GM21515 (cell line): Measurements from ENCODE around the gene SERPIND1.
"Not testable (repeated sequence)": the region's sequence is repeated elsewhere in the genome, so short reads cannot be mapped to it uniquely, and the experiment has no call there.

Source experiments
- ATAC-seq: cut with Tn5 transposase; IDR thresholded peaks from one replicate; pipeline ENCODE4 v1.9.1; 2021; ENCODE audit not compliant: unreplicated experiment

The SERPIND1 gene

DNA sequence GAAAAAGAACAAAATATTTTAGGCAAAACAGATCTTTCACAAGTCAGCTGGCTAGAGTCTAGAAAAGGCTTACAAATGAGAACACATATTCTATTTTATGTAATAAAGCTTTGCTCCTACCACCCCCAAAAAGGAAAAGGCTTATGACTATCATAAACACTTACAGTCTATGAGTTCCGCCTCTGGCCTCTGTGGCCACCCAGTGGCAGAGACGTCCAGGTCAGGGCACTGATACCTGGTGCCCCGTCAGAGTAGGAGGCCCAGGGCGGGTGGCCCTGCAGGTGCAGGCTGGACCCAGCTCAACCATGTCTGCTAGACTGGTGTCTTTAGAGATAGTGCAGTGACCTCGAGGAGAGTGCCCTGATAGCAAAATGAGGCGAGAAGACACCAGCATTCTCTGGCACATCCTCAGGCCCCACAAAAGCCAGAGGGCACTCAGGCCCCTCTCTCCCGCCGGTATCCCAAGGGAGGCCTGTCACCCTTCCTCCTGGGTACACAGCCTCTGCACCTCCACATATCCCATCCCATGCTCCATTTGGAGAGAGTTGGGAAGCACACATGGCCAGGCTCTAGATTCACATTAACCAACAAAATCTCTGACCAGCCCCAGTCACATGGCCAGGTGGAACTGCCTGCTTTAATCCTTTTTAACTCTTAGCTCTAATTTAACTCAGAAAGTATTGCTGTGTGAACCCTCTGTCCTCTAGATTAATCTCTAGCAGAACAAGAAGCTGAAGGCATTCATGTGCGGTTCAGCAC, 27.3 kb upstream of the SERPIND1 start:
- ATAC-seq, result no peak

DNA sequence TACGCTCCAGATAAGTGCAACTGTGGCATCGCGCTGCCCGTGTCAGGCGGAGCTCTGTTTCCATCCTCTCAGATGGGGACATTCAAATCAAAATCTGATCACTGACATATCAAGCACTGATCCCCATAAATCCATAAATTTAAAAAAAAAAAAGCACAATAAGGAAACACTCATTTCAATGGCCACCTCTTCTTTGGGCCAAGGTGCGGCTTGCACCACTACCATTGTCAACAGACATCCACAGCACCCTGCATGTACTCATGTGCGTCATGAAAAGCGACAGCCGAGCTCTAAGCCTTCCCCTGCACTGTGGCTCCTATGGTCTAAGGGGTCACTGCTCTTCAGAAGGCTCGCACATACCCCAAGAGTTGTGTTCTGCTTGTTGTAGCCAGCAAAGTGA, 26.7 kb upstream of the SERPIND1 start:
- no peak for ATAC-seq

DNA sequence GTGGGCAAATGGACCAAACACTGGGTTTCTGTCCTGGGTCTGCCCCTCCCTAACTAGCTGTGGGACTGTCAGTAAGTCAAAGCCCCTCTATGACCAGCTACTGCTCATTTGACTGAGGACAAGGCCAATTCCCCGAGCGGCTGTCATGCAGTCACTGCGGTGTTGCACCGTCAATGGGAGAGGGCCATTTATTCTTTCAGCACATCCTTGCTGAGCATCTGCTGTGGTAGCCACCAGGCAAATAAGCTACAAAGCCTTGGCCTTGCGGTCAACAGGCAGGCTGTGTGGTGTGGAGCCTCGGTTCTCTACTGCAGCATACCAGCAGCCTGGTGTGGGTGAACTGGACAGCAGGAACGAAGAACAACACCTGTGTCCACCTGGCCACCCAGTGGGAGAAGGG, 25.8 kb upstream of the SERPIND1 start:
- ATAC-seq, result no peak

DNA sequence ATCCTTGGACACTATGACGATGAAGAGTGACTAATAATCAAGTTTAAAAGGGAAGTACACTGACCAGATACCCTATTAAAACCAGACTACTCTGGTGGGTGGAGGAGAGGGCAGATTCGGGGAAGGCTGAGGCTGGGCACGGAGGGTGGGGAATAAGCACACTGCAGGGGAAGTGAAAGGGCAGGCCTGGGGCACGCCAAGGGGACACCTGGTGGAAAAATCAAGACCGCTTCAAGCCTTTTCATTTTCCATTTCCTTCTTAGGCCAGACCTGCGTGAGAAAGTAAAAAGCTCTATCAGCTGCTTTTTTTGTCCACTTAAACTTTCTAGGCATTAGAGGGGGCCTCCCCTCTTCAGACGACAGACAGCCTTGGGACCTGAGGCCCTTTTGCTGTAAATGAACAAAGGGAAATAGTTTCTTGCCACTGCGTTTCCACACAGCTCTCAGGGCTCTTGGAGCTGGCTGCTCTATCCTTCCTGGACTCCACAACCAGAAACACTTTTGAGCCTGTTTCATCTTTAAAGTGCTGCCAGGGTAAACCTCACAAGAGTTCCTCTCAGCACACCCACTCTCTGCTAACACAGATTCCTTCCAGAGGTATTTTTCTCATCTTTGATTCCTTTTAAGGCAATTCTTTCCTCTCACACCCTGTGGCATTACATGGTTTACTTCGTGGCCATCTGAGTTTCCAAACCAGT, 25.0 kb upstream of the SERPIND1 start:
- no peak for ATAC-seq

DNA sequence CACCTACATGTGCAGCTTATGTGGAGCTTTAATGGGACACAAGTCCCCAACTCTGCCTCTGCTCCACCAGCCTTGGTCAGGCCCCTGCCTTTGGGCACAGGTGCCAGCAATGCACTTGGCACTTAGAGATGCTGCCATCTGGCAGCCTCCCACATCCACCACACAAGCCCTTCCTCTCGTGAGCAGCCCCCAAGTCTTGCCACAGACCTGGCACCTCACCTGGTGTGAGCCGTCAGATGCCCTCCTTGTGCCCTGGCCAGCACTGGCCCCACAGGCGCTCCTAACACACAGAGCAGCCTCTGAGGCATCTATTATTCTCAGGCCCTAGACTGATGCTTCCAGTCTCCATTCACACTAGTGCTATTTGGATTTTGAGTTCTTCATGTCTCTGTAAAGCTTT, 24.5 kb upstream of the SERPIND1 start:
- no peak for ATAC-seq

DNA sequence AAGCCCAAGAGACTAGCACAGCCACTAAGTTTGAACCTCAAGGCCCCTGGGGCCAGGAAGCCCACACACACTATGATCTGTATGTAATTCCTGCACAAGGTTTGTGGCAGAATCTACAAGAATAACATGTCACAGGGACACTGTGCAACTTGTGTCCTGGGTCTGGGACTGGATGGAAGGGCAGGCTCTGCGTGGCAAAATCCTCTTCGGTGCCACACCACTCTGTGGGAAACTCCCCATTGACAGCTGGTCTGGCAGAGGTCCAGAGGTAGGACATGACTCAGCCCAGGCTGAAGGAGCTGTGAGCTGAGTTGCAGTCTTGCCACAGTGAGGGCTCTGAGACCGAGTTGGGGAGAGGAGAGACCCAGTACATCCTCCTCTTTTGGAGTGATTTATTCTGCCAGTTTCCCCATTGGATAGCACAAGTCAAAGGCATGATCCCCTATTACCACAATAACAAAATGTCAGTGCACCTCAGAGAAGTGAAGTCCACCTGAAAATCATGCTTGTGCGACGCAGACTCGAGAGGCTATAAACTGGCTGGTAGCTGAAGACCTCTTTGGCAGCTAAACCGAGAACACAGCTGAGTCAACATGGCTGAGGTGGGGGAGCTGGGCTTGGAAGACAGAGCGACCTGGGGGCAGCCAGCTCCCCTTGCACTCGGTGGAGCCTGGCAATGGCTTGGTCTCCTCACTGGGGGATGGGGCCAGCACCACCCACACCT, 23.3 kb upstream of the SERPIND1 start:
- ATAC-seq, result no peak

DNA sequence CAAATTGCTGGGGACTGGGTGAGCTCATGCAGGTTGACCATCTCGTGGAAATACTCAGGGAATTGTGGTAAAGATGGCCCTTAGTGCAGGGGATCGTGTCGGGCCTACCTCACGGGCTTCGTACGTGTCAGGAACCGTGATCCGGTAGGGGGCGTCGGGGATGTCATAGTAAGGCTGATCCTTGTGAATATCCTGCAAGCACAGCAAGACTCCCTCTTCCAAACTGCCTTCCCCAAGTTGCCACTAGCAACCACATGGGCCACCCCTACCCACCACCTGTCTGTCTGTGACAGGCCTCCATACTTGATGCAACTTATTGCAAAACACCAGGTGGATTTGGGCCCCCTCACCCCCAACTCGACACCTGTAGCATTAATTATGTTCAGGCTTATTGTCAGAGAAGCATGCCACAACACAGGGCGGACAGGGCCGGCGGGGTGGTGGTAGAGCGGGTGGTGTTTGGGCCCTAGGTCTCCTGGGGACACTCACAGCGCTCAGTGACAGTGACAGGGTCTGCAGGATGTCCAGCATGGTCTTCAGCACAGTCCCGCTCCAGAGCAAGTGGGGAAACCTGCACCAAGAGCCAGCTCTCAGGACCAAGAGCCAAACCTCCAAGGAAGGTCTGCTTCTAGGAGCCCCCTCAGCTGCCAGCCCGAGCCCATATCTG, 22.6 kb upstream of the SERPIND1 start:
- no peak for ATAC-seq

DNA sequence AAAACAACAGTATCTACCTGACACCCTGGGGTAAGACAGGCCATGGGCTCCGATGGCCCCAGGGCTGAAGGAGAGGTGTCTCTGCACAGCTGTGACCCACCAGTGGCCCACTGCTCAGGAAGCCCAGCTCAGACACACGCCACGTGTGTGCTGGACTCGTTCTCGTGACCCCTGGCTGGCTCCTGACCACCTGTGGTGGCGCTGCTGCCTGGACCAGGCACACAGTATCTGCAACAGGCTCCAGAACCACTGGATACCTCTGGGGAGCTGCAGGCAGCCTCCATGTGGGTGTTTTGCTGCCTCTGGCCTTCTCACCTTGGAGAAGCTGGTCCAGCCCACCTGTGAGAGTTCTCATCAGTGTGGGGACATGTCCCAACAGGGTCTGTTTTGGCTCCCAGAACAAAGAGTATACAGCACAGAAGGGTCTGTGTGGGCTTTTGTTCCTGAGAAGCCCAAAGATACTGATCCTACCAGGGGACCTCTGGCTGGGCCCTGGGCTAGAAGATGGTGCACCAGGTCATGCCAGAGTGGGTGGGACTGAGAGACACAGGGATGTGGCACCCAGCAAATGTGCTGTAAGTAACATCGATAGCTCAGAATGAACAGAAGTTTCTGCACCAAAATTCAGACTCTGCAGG, 21.7 kb upstream of the SERPIND1 start:
- ATAC-seq, result no peak

DNA sequence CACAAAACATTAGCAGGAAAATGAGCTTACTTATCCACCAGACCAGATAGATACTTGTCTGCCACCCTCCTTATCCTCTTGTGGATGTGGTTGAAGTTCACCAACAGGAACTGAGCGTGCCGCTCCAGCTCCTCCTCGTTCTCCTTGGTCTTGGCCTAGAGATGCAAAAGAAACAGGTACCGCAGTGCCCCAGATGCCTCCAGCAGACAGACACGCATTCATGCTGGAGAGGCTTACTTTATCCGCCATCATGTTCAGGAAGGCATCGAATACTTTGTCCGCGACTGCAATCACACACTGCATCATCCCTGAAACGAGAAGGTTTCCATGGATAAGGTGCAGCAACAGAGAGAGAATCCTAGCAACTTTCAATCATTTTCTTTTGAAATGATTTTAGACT, 21.0 kb upstream of the SERPIND1 start:
- no peak for ATAC-seq

DNA sequence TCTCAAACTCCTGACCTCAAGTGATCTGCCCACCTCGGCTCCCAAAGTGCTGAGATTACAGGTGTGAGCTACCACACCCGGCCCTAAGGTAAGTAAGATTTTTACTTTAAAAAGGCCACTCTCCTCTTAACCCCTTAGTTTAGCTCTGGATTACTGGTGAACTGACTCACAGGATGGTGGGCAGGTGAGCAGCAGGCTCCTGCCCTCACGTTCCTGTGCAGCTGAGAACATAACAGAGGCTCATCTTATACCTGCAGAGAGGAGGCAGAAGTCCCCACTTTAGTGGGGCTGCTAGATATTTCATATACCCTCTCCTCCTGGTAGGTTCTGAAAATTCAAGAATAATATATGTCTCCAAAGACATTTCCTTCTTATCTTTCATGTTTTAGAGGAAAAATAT, 17.1 kb upstream of the SERPIND1 start:
- no peak for ATAC-seq

DNA sequence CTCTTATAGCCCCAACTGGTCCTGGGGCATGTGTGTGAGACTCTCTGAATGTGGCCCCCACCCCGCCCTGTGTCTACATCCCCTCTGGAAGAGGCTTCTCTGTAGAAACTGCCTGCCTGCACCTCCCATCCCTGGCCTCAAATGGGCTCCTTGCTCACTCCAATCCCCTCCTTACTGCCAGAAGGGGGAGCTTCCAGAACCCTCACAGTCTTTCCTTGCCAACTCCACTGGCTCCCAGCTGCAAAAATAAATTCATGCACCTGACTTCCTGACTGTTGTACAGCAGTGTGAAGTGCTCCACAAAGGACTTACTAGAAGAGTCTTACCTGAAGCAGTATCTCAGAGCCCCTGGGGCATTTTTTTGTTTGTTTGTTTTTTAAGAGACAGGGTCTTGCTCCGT, 15.2 kb upstream of the SERPIND1 start:
- ATAC-seq, result no peak

DNA sequence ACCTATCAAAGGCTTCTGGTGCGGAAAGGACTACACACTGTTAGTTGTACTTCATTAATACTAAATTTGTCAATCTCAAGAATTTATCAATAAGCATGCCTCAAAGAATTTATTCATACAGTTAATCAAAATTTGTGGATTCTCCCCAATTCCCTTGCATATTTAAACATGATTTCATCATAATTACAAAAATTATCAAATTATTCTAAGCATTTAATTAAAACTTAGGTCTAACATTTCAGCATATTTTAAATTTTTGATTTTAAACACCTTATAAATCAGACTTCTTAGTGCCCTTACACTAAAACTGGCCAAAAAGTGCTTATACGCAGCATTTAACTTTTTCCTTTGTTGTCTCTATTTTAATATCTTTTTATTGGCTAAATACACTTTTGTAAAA, 13.8 kb upstream of the SERPIND1 start:
- ATAC-seq, result no peak

DNA sequence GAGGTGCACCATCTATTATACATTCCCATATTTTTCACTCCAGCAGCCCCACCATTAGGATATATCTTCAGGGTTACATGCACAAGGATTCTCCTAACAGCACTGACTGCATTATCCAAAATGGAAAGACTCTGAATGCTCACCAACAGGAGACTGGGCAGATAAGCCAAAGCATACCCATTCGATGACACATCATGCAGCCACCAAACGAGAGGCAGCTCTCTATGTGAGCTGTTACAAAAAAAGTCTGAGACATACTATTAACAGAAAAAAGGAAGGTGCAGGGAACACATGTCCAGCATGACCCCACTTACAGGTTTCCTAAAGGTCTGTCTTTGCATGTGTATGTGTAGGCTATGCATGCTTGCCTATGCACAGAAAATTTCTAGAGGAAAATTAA, 12.4 kb upstream of the SERPIND1 start:
- no peak for ATAC-seq

DNA sequence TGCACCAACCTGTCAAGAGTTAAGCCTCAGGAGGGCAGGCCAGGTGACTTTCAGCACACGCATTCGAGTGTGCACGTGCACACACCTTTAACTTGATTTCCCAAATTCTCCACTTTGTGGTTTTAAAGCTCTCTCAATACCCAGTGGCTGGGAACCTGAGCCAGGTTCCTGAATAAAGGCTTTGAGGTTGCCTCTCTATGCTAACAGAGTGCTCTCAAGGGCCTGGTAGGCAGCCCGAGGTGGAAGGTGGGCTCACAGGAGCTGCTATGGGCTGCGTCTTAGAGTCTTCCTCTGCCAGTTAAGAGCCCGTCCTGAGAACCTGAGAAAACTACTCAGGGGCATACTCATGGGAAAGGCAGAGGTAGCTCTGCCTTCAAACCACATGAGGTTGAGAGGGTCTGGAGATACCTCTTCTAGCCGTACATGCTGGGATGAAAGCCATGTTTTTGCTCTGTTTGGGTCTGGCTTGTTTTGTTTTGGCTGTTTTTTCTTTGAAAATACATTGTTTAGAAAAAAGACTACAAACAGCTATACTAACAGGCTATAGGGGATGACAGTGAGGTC, 11.6 kb upstream of the SERPIND1 start:
- ATAC-seq, result no peak

DNA sequence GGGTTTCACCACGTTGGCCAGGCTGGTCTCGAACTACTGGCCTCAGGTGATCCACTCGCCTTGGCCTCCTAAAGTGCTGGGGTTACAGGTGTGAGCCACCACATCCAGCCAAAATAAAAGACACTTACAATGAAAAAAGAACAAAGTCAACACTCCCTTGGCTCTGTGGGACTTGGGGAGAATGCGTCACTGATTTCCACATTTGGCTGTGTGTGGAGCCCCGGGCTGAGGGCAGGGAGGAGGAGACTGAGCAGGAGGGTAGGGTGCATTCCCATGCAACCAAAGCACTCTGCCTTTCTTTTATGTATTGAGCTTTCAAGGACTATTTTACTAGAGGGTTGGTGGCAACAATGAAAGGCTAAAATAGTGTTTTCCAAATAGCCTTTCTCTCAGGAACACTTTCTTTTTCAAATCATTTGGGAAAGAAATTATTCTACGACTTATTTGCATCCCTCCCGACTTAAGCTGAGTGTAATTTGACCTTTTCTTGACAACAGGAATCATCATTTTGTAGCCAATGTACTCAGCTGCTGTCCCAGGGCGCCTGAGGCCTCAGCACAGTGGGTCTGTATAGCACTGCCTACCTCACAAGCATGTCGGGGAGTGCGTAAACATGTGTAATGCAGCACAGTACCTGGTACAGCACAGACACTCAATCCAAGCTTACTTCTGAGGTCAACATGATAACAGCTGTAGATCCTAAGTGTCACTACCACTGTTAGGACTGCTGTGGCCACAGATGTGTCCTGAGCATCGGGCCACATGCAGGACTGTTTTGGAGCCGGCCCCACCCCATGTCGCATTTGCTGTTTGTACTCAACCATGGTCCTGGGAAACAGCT, 10.1 kb upstream of the SERPIND1 start:
- no peak for ATAC-seq

DNA sequence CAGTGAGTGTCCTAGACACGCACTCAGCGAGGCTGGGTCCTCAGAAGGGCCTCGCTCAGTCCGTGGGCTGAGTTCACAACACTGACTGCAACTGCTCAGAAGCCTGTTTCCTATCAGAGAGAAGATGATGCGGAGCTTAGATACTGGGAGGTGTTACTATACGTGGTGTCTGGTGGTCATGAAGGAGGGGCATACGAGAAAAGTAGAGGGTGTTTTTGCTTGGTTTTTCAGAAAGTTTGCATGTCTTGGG, 9.5 kb upstream of the SERPIND1 start:
- no peak for ATAC-seq

DNA sequence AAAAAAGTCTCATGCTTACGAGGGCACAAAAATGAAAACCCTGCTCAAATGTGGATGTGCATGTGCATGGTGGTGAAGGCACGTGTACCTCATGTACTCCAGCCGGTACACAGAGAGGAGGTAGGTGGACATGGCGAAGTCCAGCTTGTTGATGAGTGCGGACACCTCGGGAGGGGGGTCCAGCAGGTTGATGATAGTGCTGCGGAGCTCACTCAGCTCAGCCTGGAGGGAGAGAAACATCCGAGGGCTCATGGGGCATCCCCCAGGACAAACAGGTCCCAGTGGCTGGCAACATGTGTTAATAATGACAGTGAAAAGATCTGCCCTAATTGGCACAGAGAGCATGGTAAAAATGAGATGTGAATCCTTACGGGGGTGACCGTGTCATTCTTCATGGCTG, 9.2 kb upstream of the SERPIND1 start:
- ATAC-seq, result no peak

DNA sequence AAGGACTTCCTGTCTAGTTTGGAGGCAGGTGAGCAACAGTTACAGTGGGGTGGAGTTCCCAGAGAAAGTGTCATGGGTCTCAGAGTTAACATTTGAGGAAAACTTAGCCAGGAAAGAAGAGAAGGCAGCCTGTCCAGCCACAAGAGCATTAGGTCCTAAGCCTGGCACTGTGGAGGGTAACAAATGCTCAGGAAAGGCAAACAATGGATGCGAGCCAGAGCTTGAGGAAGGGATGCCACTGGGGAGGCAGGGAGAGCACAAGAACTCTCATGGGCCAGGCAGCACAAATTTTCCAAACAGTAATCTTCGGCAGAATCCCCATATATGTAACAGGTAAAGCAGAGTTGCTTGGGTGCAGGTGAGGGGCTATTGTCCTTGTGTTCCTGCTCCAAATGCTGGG, 8.0 kb upstream of the SERPIND1 start:
- no peak for ATAC-seq

DNA sequence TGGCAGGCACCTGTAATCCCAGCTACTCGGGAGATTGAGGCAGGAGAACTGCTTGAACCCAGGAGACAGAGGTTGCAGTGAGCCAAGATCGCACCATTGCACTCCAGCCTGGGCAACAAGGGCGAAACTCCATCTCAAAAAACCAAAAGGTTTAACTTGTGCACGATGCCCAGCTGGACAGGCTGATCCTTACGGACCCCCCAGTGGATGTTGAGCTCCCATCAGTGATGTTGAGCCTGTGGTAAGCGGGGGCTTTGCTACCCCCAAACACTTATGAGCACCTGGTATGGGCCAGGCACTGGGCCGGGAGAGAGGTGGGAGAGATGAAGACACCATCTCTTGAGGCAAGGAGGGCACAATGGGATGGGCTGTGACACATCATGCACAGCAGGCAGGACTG, 7.4 kb upstream of the SERPIND1 start:
- no peak for ATAC-seq

DNA sequence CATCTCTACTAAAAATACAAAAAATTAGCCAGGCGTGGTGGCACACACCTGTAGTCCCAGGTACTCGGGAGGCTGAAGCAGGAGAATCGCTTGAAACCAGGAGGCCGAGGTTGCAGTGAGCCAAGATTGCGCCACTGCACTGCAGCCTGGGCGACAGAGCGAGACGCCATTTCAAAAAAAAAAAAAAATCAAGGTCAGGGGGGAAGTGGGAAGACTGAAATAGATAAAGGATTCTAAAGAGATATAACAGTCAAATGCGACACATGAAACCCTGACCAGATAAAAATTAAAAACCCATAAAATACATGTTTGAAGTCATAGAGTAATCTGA, 4.5 kb upstream of the SERPIND1 start:
- ATAC-seq, result not testable (repeated sequence)
